Smooth muscle cell (in vitro differentiated cells): ENCODE measurements around the gene SCNN1A. TPM values are rescaled to one million over a fixed set of nuclear protein-coding genes. Genes with fewer than 3 reads are reported as not detected.

Source experiments
- DNase-seq: peaks from one replicate; lab custom pipeline; 2025; ENCODE audit not compliant: unreplicated experiment; lab: John Stamatoyannopoulos, UW
- H2AFZ ChIP-seq: fragments of 200-600 bp; sonication (generic); 2 replicates; pipeline ENCODE4 v1.6.0; 2016; ENCODE audit warnings: antibody characterized with exemption, low read depth, mild to moderate bottlenecking
- H3F3A ChIP-seq: fragments of 200-600 bp; sonication (generic); 2 replicates; pipeline ENCODE4 v1.6.0; 2017; ENCODE audit warnings: antibody characterized with exemption, low read depth
- H3K27ac ChIP-seq: fragments of 200-600 bp; sonication (generic); 2 replicates; pipeline ENCODE4 v1.5.1; 2016; ENCODE audit warnings: low read depth, mild to moderate bottlenecking
- H3K27me3 ChIP-seq: fragments of 200-600 bp; sonication (generic); 2 replicates; pipeline ENCODE4 v1.6.1; 2016; ENCODE audit warnings: low read depth, mild to moderate bottlenecking
- H3K36me3 ChIP-seq: fragments of 200-600 bp; sonication (generic); 2 replicates; pipeline ENCODE4 v1.5.1; 2016; ENCODE audit warnings: low read depth
- H3K4me1 ChIP-seq: fragments of 200-600 bp; sonication (generic); 2 replicates; pipeline ENCODE4 v1.5.1; 2016; ENCODE audit warnings: low read depth
- H3K4me2 ChIP-seq: fragments of 200-600 bp; sonication (generic); 2 replicates; pipeline ENCODE4 v1.6.0; 2016; ENCODE audit warnings: mild to moderate bottlenecking
- H3K4me3 ChIP-seq: fragments of 200-600 bp; sonication (generic); 2 replicates; pipeline ENCODE4 v1.5.1; 2016; ENCODE audit warnings: mild to moderate bottlenecking
- H3K79me2 ChIP-seq: fragments of 200-600 bp; sonication (generic); 2 replicates; pipeline ENCODE4 v1.6.0; 2016; ENCODE audit warnings: low read depth, mild to moderate bottlenecking
- H3K9ac ChIP-seq: fragments of 200-600 bp; sonication (generic); 2 replicates; pipeline ENCODE4 v1.6.0; 2016; ENCODE audit warnings: low read depth
- H3K9me3 ChIP-seq: fragments of 200-600 bp; sonication (generic); replicated peaks from 2 replicates; pipeline ENCODE4 v1.5.1; 2016; ENCODE audit warnings: low read depth
- H4K20me1 ChIP-seq: fragments of 200-600 bp; sonication (generic); 2 replicates; pipeline ENCODE4 v1.6.0; 2016; ENCODE audit warnings: low read depth
- CTCF ChIP-seq: fragments of 200-600 bp; sonication (generic); IDR thresholded peaks from 2 replicates; pipeline ENCODE4 v1.5.1; 2017; ENCODE audit warnings: borderline replicate concordance, mild to moderate bottlenecking, antibody characterized with exemption; ENCODE audit not compliant: insufficient read depth, poor library complexity, severe bottlenecking
- WGBS: methylation state at CpG from one replicate; pipeline ENCODE4 v1.1.7; 2016; ENCODE audit warnings: low lambda C conversion rate; 5-methylcytosine and 5-hydroxymethylcytosine counted together
- polyA plus RNA-seq: library from polyadenylated mRNA; unstranded; fragments of >200 nt; fragmentation: Nextera tagmentation; extraction: Ambion mirVana; gene quantifications from 2 replicates; pipeline ENCODE4 v1.2.1, GENCODE V29; 2016
- total RNA-seq: library from RNA; depleted of rRNA; stranded (reverse); fragments of >200 nt; gene quantifications from 2 replicates; pipeline ENCODE4 v1.2.3, GENCODE V29; 2014

Gene SCNN1A
- total and polyA plus RNA-seq, 2 experiments from 2014 or later = 0.57 to 1.3 TPM

DNA sequence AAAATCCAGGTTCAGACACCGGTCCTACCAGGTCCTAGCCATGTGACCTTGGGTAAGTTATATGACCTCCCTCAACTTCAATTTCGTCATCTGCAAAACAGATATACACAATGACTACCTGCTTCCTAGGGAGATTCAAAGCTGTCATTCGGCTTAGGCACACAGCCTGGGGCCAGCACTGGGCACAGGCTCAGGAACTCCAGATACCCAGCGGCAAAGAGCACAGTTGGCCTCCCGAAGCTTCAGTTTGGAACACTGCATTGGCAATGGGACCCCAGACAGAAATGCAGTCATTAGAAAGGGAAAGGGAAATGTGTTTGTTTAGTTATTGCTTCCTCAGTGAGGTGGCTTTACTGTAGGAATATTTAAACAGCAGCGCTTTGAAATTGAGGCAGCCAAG, 53.5 kb downstream of the SCNN1A start:
- Histone ChIP-seq H3F3A (peaks cover 30% of the 10 kb centered on the region), H3K27me3 (no peaks in the 10 kb centered on the region), H3K9ac (no peak overlapping the region), H3K4me3 (no peak overlapping the region), H3K36me3 (no peaks in the 10 kb centered on the region), H2AFZ (no peak overlapping the region), H3K79me2 (no peaks in the 10 kb centered on the region), H4K20me1 (no peaks in the 10 kb centered on the region), H3K4me1 (peaks cover 20% of the 10 kb centered on the region), H3K4me2 (no peak overlapping the region), H3K27ac (no peak overlapping the region), H3K9me3 (no peaks in the 10 kb centered on the region)
- DNase-seq = no peak
- WGBS = 79% methylated on average over 6 of the region's 6 CpGs
- no peak for TF ChIP-seq CTCF

GRCh38 chr12:6319446-6319845, 55.9 kb downstream of the SCNN1A start:
- no peak overlapping the region for H3K27ac ChIP-seq
- no peak overlapping the region for H2AFZ ChIP-seq
- no peak overlapping the region for H3K4me2 ChIP-seq
- no peaks in the 10 kb centered on the region for H3K36me3 ChIP-seq
- peaks cover 14% of the 10 kb centered on the region for H3F3A ChIP-seq
- H3K9ac ChIP-seq = no peak overlapping the region
- H3K4me1 ChIP-seq = peaks cover 20% of the 10 kb centered on the region
- H3K4me3 ChIP-seq = no peak overlapping the region
- H4K20me1 ChIP-seq = no peaks in the 10 kb centered on the region
- H3K9me3 ChIP-seq = no peaks in the 10 kb centered on the region
- no peak for DNase-seq
- 94% methylated on average over 4 of the region's 4 CpGs for WGBS
- TF ChIP-seq CTCF = no peak
- no peaks in the 10 kb centered on the region for H3K27me3 ChIP-seq
- no peaks in the 10 kb centered on the region for H3K79me2 ChIP-seq

DNA sequence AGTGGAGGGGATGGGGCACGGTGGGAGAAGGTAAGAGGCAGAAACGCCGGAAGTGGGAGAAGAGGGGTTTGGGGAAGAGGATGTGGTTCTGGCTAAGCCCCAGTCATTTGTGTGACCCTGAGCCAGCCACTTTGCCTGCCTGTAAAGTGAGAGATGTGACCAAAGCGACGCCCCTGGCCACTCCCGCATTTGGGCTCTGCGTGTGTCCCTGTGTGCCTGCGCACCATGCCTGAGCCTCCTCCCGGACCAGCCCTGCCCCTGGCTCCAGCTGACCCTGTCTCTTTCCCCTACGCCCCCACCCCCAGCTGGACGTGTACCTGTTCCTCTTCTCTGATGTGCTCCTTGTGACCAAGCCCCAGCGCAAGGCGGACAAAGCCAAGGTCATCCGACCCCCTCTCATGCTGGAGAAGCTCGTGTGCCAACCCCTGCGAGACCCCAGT, 56.9 kb downstream of the SCNN1A start:
- Histone ChIP-seq H3K27ac (no peak overlapping the region), H3K27me3 (no peaks in the 10 kb centered on the region), H4K20me1 (no peaks in the 10 kb centered on the region), H3F3A (peaks cover 10% of the 10 kb centered on the region), H3K36me3 (no peaks in the 10 kb centered on the region), H3K4me1 (peaks cover 14% of the 10 kb centered on the region), H3K9me3 (no peaks in the 10 kb centered on the region), H3K9ac (no peak overlapping the region), H3K79me2 (no peaks in the 10 kb centered on the region), H2AFZ (no peak overlapping the region), H3K4me3 (no peak overlapping the region), H3K4me2 (no peak overlapping the region)
- 94% methylated on average over 14 of the region's 16 CpGs for WGBS
- DNase-seq = no peak
- no peak for TF ChIP-seq CTCF

- Histone ChIP-seq H3K9ac (no peak overlapping the region), H3K4me2 (no peak overlapping the region), H3F3A (peaks cover 10% of the 10 kb centered on the region), H2AFZ (no peak overlapping the region), H4K20me1 (no peaks in the 10 kb centered on the region), H3K27ac (no peak overlapping the region), H3K27me3 (no peaks in the 10 kb centered on the region), H3K4me3 (no peak overlapping the region), H3K4me1 (peaks cover 10% of the 10 kb centered on the region), H3K79me2 (no peaks in the 10 kb centered on the region), H3K9me3 (no peaks in the 10 kb centered on the region), H3K36me3 (no peaks in the 10 kb centered on the region)
- 95% methylated on average over 19 of the region's 21 CpGs for WGBS
- no peak for DNase-seq
- TF ChIP-seq CTCF = no peak
These were observed 57.5 kb downstream of the SCNN1A start for GRCh38 chr12:6317693-6318439.
